ENCODE results near the gene TMEM161A. TPM values are rescaled to one million over a fixed set of nuclear protein-coding genes. Genes with fewer than 3 reads are reported as not detected.

The TMEM161A gene
- total RNA-seq, 1 donor from 2014 or later = 14.7 TPM

DNA sequence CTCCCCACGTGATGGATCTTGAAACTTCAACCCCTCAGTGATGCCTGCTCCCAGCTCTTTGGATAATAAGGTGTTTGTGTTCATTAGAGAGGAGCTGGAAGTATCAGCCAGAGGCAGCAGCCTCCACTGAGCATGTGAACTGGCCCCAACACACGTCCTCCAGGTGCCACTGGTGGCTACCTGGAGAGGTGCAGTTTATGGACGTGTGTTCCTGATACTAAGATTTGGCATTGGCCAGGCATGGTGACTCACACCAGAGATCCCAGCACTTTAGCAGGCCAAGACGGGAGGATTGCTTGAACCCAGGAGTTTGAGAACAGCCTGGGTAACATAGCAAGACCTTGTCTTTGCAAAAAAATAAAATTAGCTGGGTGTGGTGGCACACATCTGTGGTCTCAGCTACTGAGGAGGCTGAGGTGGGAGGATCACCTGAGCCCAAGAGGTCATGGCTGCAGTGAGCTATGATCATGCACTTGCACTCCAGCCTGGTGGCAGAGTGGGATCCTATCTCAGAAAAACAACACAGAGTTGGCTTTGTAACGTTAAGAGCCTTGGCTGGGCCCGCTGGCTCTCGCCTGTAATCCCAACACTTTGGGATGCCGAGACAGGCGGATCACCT lies 40.1 kb downstream of the TMEM161A start:
- no peak for DNase-seq (ENCODE audit: low read depth in 2 of 2)

- no peak for DNase-seq (ENCODE audit: low read depth in 2 of 2)
Measured at GRCh38 chr19:19096641-19097627, 41.3 kb downstream of the TMEM161A start.

- no peak for DNase-seq (ENCODE audit: low read depth in 2 of 2)
Measured at GRCh38 chr19:19095691-19096090, 42.6 kb downstream of the TMEM161A start.

DNA sequence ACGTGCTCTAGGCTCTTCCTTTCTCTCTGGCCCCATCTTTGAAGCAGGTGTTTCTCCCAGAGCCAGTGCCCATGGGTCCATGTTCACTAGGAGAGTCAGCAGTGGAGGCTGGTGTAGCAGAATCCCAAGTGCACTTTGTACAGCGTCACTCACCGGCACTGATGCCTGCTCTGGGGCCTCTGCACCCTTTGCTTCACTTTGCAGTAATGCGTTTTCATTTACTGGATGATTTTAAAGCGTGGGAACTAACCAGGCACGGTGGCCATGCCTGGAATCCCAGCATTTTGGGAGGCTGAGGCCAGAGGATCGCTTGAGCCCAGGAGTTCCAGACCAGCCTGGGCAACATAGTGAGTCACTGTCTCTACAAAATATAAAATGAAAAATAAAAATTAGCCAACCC lies 43.8 kb downstream of the TMEM161A start:
- DNase-seq (ENCODE audit: low read depth in 2 of 2) = no peak

DNA sequence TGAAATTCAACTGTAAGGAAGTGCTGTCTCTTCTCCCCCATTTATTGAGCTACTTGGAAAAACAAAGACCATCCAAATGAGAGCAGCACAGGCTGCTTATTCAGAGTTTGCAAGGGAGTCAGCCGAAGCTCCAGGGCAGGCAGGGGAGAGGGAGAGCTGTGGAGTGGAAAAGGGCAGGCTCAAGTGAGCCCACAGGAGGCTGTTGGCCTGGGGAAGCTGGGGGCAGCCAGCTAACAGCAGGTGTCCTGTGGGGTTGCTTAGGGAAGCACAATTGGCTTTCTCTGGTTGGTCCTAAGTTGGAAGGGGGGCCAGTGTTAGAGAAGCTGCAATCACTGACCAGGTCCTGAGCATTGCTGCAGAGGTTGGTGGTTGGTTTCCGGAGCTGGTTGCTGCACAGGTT lies 50.6 kb downstream of the TMEM161A start:
- no peak for DNase-seq (ENCODE audit: low read depth in 2 of 2)

GRCh38 chr19:19083413-19084178 lies 54.7 kb downstream of the TMEM161A start:
- DNase-seq (ENCODE audit: low read depth in 2 of 2) = no peak

- peak in 1 of 2 donors; percentile 26 for DNase-seq (ENCODE audit: low read depth in 2 of 2)
Measured at GRCh38 chr19:19081642-19082151, 56.6 kb downstream of the TMEM161A start.

- DNase-seq (ENCODE audit: low read depth in 2 of 2) = no peak
Measured at GRCh38 chr19:19079571-19079970, 58.7 kb downstream of the TMEM161A start.

GRCh38 chr19:19078801-19079200 lies 59.5 kb downstream of the TMEM161A start:
- no peak for DNase-seq (ENCODE audit: low read depth in 2 of 2)

DNA sequence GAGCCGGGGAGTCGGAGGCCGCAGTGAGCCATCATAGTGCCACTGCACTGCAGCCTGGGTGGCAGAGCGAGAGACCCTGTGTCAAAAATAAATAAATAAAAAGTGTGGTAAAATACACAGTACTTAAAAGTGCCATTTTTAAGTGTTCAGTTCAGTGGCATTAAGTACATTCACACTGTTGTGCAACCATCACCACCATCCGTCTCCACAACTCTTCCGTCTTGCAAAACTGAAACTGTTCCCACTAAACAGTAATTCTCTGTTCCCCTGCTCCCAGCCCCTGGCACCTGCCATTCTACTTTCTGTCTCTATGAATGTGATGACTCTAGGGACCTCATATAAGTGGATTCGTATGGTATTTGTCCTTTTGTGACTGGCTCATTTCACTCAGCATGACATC lies 61.2 kb downstream of the TMEM161A start:
- no peak for DNase-seq (ENCODE audit: low read depth in 2 of 2)

GRCh38 chr19:19076476-19076875 lies 61.8 kb downstream of the TMEM161A start:
- DNase-seq (ENCODE audit: low read depth in 2 of 2) = no peak

- peak; percentile 50 to 86 for DNase-seq (ENCODE audit: low read depth in 2 of 2)
Measured at GRCh38 chr19:19075126-19075525, 63.2 kb downstream of the TMEM161A start.

- DNase-seq (ENCODE audit: low read depth in 2 of 2) = peak; percentile 10 to 31
Measured at GRCh38 chr19:19074196-19074882, 63.9 kb downstream of the TMEM161A start.

DNA sequence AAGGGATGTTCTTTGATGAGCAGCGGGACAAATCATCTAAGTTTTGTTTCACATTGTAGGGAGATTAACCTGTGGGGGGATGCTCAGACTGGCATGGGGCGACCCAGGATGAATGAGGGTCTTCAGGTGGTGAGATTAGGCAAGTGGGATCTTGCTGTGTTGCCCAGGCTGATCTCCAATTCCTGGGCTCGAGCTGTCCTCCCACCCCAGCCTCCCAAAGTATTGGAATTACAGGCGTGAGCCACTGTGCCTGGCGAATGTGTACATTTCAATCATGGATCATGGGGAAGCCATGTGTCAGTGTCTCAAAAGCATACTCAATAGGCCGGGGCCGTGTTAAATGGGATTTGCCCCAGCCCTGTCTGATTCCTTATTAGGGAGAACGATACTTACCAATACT lies 66.4 kb downstream of the TMEM161A start:
- DNase-seq (ENCODE audit: low read depth in 2 of 2) = no peak

Other genes with a start within 250 kb of the TMEM161A start
- gene CERS1, start 242.3 kb downstream of the TMEM161A start, total RNA-seq = 2.4 and 5.6 TPM in 2 replicates
- 145 and 149 TPM in 2 replicates for gene COPE, start 219.1 kb downstream of the TMEM161A start, total RNA-seq
- 38.6 and 40.3 TPM in 2 replicates for gene DDX49, start 218.8 kb downstream of the TMEM161A start, total RNA-seq
- 124 and 279 TPM in 2 replicates for gene HOMER3, start 197.3 kb downstream of the TMEM161A start, total RNA-seq
- 8.1 and 14.7 TPM in 2 replicates for gene SUGP2, start 105.0 kb downstream of the TMEM161A start, total RNA-seq
- 32.3 and 49.8 TPM in 2 replicates for gene ARMC6, start 104.9 kb downstream of the TMEM161A start, total RNA-seq
- 2.8 and 3.0 TPM in 2 replicates for gene SLC25A42, start 74.5 kb downstream of the TMEM161A start, total RNA-seq
- gene MEF2B, start 31.8 kb upstream of the TMEM161A start, total RNA-seq = under 0.01 and 0.20 TPM in 2 replicates
- 15.0 and 18.5 TPM in 2 replicates for gene BORCS8, start 53.7 kb upstream of the TMEM161A start, total RNA-seq
- gene RFXANK, start 53.8 kb upstream of the TMEM161A start, total RNA-seq = 67.5 and 69.5 TPM in 2 replicates
- 5.2 and 8.5 TPM in 2 replicates for gene NR2C2AP, start 64.9 kb upstream of the TMEM161A start, total RNA-seq
- gene NCAN, start 73.5 kb upstream of the TMEM161A start, total RNA-seq = not detected in 2 replicates
- gene TM6SF2, start 134.8 kb upstream of the TMEM161A start, total RNA-seq = not detected in 2 replicates
- gene SUGP1, start 182.0 kb upstream of the TMEM161A start, total RNA-seq = 16.1 and 22.6 TPM in 2 replicates
- 18.1 and 22.6 TPM in 2 replicates for gene MAU2, start 182.4 kb upstream of the TMEM161A start, total RNA-seq

Data from lung microvascular endothelial cell (primary cell).